ENCODE data around the gene ZNF611.
"Not testable (repeated sequence)": the region's sequence is repeated elsewhere in the genome, so short reads cannot be mapped to it uniquely, and the experiment has no call there.

ZNF611 gene

DNA sequence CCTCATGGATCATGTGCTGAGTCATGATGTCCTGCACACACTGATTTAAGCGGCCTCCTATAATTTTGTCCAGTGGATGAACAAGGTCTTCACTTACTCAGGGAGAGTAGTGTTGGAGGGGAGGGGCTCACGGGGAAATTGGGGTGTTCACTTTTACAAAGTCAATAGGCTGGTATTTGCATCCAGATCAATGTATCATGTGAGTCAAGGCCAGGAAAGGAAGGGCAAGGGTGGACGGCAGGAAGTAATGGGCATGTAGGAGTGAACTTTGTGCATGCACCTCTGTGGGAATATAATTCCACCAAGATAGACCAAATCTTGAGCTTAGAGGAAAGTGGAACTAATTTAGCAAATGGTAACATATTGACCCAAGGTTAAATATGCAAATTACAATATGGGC, 23.2 kb downstream of the ZNF611 start:
- H3K27ac ChIP-seq (ENCODE audit: low read depth, low read length); H4K8ac ChIP-seq (ENCODE audit: low read depth, low read length); DNase-seq; H2AFZ ChIP-seq (ENCODE audit: insufficient read depth, low read length, poor library complexity); H3K18ac ChIP-seq (ENCODE audit: low read length); H3K4me3 ChIP-seq (ENCODE audit: low read depth, low read length); H4K91ac ChIP-seq (ENCODE audit: low read depth, low read length); H2BK5ac ChIP-seq (ENCODE audit: low read depth, low read length, poor library complexity); H2BK120ac ChIP-seq (ENCODE audit: insufficient read depth, low read length, poor library complexity); H2BK12ac ChIP-seq (ENCODE audit: low read length); H3K14ac ChIP-seq (ENCODE audit: low read length); H4K12ac ChIP-seq (ENCODE audit: low read depth, low read length); H3K4me2 ChIP-seq (ENCODE audit: low read length); H3K23ac ChIP-seq (ENCODE audit: low read length); H3K9me3 ChIP-seq (ENCODE audit: insufficient read depth, low read depth, low read length); H3K79me2 ChIP-seq (ENCODE audit: control insufficient read depth, insufficient read depth, low read length, poor library complexity); H2AK5ac ChIP-seq (ENCODE audit: low read length); H3K4ac ChIP-seq (ENCODE audit: low read depth, low read length); H3K27me3 ChIP-seq (ENCODE audit: insufficient read depth, low read length); H3K79me1 ChIP-seq (ENCODE audit: low read length); H3K9ac ChIP-seq (ENCODE audit: low read length): not testable (repeated sequence)
- Histone ChIP-seq H3K4me1 (ENCODE audit: control insufficient read depth in 1 of 2, insufficient read depth in 2 of 2, low read length in 2 of 2) (peaks cover 10 to 15% of the 10 kb centered on the region in 2 experiments), H3K36me3 (ENCODE audit: control insufficient read depth in 1 of 2, insufficient read depth in 2 of 2, low read length in 2 of 2) (peaks cover 52 to 58% of the 10 kb centered on the region in 2 experiments)
- whole genome bisulfite sequencing (ENCODE audit: extremely low coverage, insufficient coverage, insufficient read length), result no CpG with 5 or more reads among the region's 3 CpGs

DNA sequence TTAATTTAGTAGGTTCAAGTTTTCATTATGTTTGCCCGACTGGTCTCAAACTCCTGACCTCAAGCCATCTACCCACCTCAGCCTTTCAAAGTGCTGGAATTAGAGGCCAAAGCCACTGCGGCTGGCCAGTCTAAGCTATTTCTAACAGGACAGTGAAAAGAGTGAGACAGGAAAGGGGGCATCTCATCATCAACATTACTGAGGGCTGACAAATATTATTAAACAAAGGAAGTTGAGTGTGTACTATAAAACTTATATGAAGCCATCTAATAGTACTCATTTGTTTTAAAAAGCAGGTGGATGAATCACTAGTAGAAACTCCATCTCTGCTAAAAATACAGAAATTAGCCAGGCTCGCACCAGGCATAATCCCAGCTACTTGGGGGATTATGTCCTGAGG, 24.3 kb downstream of the ZNF611 start:
- Histone ChIP-seq H3K79me2 (ENCODE audit: control insufficient read depth, insufficient read depth, low read length, poor library complexity) (no peaks in the 10 kb centered on the region), H3K36me3 (ENCODE audit: control insufficient read depth in 1 of 2, insufficient read depth in 2 of 2, low read length in 2 of 2) (peaks cover 58 to 59% of the 10 kb centered on the region in 2 experiments), H3K79me1 (ENCODE audit: low read length) (peaks cover 3% of the 10 kb centered on the region), H2BK12ac (ENCODE audit: low read length) (no peak overlapping the region), H3K18ac (ENCODE audit: low read length) (no peak overlapping the region), H3K4me2 (ENCODE audit: low read length) (no peak overlapping the region), H3K9me3 (ENCODE audit: insufficient read depth, low read depth, low read length) (no peaks in the 10 kb centered on the region), H2AFZ (ENCODE audit: insufficient read depth, low read length, poor library complexity) (no peak overlapping the region), H2BK120ac (ENCODE audit: insufficient read depth, low read length, poor library complexity) (no peak overlapping the region), H3K4me3 (ENCODE audit: low read depth, low read length) (no peak overlapping the region), H3K14ac (ENCODE audit: low read length) (no peak overlapping the region), H4K12ac (ENCODE audit: low read depth, low read length) (no peak overlapping the region), H3K4me1 (ENCODE audit: control insufficient read depth in 1 of 2, insufficient read depth in 2 of 2, low read length in 2 of 2) (peaks cover 4 to 9% of the 10 kb centered on the region in 2 experiments), H2AK5ac (ENCODE audit: low read length) (no peak overlapping the region), H3K9ac (ENCODE audit: low read length) (no peak overlapping the region), H3K4ac (ENCODE audit: low read depth, low read length) (no peak overlapping the region), H4K91ac (ENCODE audit: low read depth, low read length) (no peak overlapping the region), H2BK5ac (ENCODE audit: low read depth, low read length, poor library complexity) (no peak overlapping the region), H3K27ac (ENCODE audit: low read depth, low read length) (no peak overlapping the region), H3K27me3 (ENCODE audit: insufficient read depth, low read length) (no peaks in the 10 kb centered on the region), H3K23ac (ENCODE audit: low read length) (no peak overlapping the region), H4K8ac (ENCODE audit: low read depth, low read length) (no peak overlapping the region)
- no peak for DNase-seq
- WGBS (ENCODE audit: extremely low coverage, insufficient coverage, insufficient read length), result no CpG with 5 or more reads among the region's 3 CpGs

DNA sequence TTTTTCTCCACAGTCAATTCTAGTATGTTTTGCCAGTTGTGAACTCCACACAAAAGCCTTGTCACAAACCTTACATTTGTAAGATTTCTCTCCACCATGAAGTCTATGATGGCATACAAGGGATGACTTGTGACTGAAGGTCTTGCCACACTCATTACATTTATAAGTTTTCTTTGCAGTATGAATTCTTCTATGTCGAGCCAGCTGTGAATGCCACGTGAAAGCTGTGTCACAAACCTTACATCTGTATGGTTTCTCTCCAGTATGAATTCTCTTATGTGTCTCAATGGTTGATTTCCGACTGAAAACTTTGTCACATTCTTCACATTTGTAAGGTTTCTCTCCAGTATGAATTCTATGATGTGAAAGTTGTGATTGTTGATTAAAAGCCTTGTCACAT, 29.2 kb downstream of the ZNF611 start:
- H3K9ac ChIP-seq (ENCODE audit: low read length); H3K4ac ChIP-seq (ENCODE audit: low read depth, low read length); H3K18ac ChIP-seq (ENCODE audit: low read length); H2AFZ ChIP-seq (ENCODE audit: insufficient read depth, low read length, poor library complexity); H3K9me3 ChIP-seq (ENCODE audit: insufficient read depth, low read depth, low read length); DNase-seq; H3K27ac ChIP-seq (ENCODE audit: low read depth, low read length); H2BK5ac ChIP-seq (ENCODE audit: low read depth, low read length, poor library complexity); H4K12ac ChIP-seq (ENCODE audit: low read depth, low read length); H4K91ac ChIP-seq (ENCODE audit: low read depth, low read length); H3K4me2 ChIP-seq (ENCODE audit: low read length); H2BK12ac ChIP-seq (ENCODE audit: low read length); H3K14ac ChIP-seq (ENCODE audit: low read length); H3K23ac ChIP-seq (ENCODE audit: low read length); H3K27me3 ChIP-seq (ENCODE audit: insufficient read depth, low read length); H4K8ac ChIP-seq (ENCODE audit: low read depth, low read length); H3K79me1 ChIP-seq (ENCODE audit: low read length); H2BK120ac ChIP-seq (ENCODE audit: insufficient read depth, low read length, poor library complexity); H2AK5ac ChIP-seq (ENCODE audit: low read length); H3K79me2 ChIP-seq (ENCODE audit: control insufficient read depth, insufficient read depth, low read length, poor library complexity); H3K4me3 ChIP-seq (ENCODE audit: low read depth, low read length); H3K4me1 ChIP-seq (ENCODE audit: control insufficient read depth in 1 of 2, insufficient read depth in 2 of 2, low read length in 2 of 2): not testable (repeated sequence)
- no CpG with 5 or more reads among the region's 3 CpGs for WGBS (ENCODE audit: extremely low coverage, insufficient coverage, insufficient read length)
- peaks cover 26 to 43% of the 10 kb centered on the region in 2 experiments for H3K36me3 ChIP-seq (ENCODE audit: control insufficient read depth in 1 of 2, insufficient read depth in 2 of 2, low read length in 2 of 2)

DNA sequence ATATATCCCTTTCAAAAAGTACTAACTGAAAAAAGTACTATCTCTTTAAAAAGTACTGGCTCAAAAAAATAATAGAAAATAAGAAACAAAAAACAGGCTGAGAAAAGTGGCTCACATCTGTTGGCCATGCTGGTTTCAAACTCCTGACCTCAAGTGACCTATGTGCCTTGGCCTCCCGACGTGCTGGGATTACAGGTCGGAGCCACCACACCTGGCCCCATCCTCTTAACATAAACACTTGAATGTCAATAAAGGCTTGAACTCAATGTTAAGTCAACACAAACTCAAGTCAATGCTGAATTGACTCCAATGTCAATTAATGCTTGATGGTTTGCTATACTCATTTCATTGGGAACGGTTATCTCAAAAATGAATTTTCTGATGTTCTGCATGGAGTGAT, 30.9 kb downstream of the ZNF611 start:
- H3K9me3 ChIP-seq (ENCODE audit: insufficient read depth, low read depth, low read length), result no peaks in the 10 kb centered on the region
- H3K4me2 ChIP-seq (ENCODE audit: low read length), result no peak overlapping the region
- no peak overlapping the region for H2BK12ac ChIP-seq (ENCODE audit: low read length)
- no peak overlapping the region for H3K23ac ChIP-seq (ENCODE audit: low read length)
- no peak overlapping the region for H3K4ac ChIP-seq (ENCODE audit: low read depth, low read length)
- peaks cover 2% of the 10 kb centered on the region for H3K79me2 ChIP-seq (ENCODE audit: control insufficient read depth, insufficient read depth, low read length, poor library complexity)
- H3K4me3 ChIP-seq (ENCODE audit: low read depth, low read length), result no peak overlapping the region
- H3K14ac ChIP-seq (ENCODE audit: low read length), result no peak overlapping the region
- H3K9ac ChIP-seq (ENCODE audit: low read length), result no peak overlapping the region
- no peak overlapping the region for H4K12ac ChIP-seq (ENCODE audit: low read depth, low read length)
- H3K27me3 ChIP-seq (ENCODE audit: insufficient read depth, low read length), result no peaks in the 10 kb centered on the region
- no peak overlapping the region for H3K27ac ChIP-seq (ENCODE audit: low read depth, low read length)
- H3K79me1 ChIP-seq (ENCODE audit: low read length), result peaks cover 9% of the 10 kb centered on the region
- no peak overlapping the region for H4K8ac ChIP-seq (ENCODE audit: low read depth, low read length)
- no peak overlapping the region for H2AK5ac ChIP-seq (ENCODE audit: low read length)
- DNase-seq, result no peak
- no peak overlapping the region for H3K18ac ChIP-seq (ENCODE audit: low read length)
- H2BK5ac ChIP-seq (ENCODE audit: low read depth, low read length, poor library complexity), result no peak overlapping the region
- H3K36me3 ChIP-seq (ENCODE audit: control insufficient read depth in 1 of 2, insufficient read depth in 2 of 2, low read length in 2 of 2), result peaks cover 16 to 36% of the 10 kb centered on the region in 2 experiments
- H2AFZ ChIP-seq (ENCODE audit: insufficient read depth, low read length, poor library complexity), result no peak overlapping the region
- H3K4me1 ChIP-seq (ENCODE audit: control insufficient read depth in 1 of 2, insufficient read depth in 2 of 2, low read length in 2 of 2), result peaks cover 4% of the 10 kb centered on the region in 2 experiments
- H2BK120ac ChIP-seq (ENCODE audit: insufficient read depth, low read length, poor library complexity), result no peak overlapping the region
- no peak overlapping the region for H4K91ac ChIP-seq (ENCODE audit: low read depth, low read length)
- no CpG with 5 or more reads among the region's 4 CpGs for WGBS (ENCODE audit: extremely low coverage, insufficient coverage, insufficient read length)

Data from trophoblast cell (in vitro differentiated cells and primary cell).